DMS153 treated with DMSO at 0.1 percent for 48 hours (cell line): ENCODE data around the gene AJAP1.
A peak's percentile ranks its signal among the peaks of the same experiment; 100 is the strongest.
"Not testable (repeated sequence)": the region's sequence is repeated elsewhere in the genome, so short reads cannot be mapped to it uniquely, and the experiment has no call there.

ENCODE experiments used
- DNase-seq: peaks from one replicate; lab custom pipeline; 2025; ENCODE audit not compliant: unreplicated experiment; lab: John Stamatoyannopoulos, UW

AJAP1 gene

DNA sequence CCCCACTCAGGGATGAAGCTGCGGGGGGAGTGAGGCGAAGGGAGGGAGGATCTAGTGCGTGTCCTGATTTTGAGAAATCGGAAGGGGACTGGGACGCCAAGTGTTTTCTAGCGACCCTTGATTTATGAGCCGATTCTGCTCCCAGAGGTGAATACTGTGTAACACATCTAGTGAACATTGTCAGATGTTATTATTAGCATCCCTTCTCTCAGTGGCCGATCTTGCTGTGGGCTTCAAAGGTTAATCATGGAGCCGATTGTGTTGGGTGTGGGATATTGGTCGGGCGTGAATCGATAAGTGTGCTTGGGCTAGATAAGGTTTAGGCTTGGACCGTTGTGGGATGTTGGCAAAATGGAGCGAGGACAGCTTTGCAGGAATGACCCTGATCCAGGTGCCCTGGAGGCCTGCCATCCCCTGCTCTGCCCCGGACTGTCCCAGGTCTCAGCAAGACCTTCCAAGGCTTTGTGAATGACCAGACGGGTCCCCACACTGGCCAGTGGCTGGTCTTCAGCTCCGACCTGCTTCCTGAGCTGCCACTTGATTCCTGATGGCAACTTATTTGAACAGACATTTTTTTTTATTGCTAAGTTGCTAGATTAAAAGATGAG is 2.2 kb downstream of the AJAP1 start:
- DNase-seq: peak; percentile 50

DNA sequence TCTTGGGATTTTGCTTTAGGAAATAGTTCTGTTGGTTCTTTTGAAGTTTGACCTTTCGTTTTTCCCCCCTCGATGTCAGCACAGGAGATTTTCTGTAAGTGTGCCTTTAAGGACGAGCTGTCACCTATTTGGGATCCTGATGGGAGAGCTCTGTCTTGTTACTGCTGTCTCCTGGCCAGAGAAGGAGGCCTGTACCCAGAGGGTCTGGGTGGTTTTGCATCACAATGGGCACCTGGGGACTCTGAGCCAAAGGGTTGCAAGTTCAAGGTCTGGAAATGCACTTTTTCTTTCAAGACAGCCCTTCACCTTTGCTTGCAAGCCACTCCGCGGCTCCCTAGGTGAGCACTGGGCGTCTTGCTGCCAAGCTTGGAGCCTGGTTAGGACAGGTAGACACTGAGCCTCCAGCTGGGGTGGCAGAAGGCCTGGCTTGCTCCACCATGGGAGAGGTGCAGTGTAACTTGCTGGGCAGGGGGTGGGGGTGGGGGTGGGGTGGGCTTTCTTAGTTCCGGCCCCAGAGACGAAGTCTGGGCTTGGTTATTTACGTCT is 2.9 kb downstream of the AJAP1 start:
- no peak for DNase-seq

DNA sequence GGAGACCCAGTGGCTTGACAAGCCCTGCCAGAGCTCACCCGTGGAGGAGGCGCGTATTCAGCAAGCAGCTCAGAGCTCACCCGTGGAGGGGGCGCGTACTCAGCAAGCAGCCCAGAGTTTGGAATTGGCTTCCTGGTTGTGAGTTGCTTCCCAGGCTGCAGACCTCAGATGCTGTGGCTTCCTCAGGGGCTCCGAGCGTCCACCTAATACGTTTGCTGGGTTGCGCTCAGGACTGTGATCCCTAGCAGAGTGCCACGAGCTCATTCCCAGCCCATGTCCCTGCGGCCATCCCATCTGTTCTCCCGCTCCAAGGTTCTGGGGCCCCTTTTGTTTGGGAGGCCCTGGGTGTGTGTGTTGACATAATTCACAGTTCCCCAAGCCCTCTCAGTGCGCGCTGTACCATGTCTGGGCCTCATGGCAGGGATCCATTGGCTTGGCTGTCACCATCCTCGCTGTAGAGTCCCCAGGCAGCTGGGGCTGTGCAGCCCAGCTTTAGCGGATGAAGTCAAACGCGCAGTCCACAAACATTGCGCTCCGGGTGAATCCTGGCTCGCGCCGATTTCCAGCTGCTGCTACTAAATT is 3.6 kb downstream of the AJAP1 start:
- DNase-seq: no peak

DNA sequence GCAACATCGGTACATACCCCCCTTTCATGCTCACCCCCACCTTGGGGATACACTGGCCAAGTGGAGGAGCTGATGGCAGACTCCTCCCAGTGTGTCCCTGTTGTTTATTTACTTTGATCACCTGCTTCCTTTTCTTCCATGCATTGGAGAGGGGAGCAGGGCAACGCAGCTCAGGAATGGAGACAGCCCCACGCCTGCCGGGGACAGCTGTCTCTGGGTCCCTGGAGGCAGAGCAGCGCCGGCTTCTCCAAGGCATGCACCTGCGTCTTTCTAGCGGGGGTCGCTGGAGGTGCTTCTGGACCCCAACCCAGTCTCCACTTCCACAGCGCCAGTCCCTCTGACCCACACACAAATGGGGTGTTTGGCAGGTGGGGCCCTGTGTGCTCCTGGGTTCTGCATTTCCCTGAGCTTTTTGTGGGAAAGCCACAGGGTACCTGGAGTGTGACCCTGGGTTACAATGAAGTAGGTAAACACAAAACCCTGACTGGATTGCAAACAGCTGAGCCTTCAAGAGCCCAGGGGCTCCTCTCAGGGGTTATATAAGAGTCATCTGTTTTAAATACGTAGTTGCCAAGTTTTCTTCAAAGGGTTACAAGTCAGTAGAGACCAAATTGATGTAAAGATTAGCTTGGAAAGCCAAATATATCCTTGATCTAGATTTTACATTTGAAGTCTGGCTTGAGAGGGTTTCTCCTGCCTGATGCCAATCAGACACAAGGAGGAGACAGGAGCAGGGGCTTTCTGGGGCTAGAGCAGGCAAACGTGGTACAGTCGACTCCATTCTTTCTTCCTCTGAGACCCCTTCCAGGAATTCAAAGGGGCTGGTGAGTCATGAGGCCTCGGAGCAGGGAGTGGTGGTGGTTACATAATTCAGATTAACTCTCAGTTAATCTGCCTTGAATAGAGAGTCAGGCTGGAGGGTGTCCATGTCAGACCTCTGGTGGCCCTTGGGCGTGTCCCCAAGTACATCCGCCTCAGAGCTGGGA is 4.5 kb downstream of the AJAP1 start:
- DNase-seq: no peak

DNA sequence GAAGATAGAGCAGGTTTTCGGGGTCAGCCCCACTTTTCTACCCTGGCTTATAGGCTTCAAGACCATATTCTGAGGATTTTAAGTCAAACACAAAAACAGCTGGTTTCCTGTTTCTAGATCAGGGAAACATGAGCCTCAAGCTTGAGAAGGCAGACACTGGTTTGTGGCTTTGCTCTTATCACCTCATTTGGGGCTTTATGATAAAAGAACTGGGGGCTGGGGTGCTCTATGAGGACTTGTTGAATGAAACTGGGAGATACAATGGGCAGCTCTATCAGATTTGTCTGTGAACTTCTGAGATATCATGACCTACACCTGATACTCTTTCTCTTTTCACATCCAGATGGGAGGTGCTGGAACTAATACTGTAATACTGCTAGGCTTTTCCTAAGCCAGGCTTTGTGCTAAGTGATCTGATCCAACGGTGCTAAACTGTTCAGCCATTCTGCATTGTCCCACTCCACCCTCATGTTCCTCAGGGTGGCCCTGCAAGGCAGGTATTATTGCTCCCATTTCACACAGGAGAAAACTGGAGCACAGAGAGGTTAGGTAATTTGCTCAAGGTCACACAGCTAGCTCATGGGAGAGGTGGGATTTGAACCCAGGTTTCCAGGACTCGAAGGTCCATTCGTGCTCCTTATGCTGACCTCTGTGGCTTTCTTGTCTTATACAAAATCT is 6.6 kb downstream of the AJAP1 start:
- no peak for DNase-seq

DNA sequence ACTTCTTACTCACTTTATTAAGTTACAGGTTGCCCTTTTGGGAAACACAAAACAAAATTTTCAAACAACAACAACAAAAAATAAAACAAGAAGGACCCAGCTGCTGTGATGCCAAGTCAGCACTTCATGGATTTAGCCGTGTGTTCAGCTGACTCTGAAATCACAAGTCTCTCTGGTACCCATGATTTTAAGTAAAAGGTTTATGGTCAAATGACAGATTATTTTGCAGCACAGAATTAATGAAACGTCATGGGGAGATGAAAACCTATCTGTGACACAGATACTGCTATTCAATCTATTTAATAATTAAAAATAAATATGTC is 7.1 kb downstream of the AJAP1 start:
- DNase-seq: no peak

DNA sequence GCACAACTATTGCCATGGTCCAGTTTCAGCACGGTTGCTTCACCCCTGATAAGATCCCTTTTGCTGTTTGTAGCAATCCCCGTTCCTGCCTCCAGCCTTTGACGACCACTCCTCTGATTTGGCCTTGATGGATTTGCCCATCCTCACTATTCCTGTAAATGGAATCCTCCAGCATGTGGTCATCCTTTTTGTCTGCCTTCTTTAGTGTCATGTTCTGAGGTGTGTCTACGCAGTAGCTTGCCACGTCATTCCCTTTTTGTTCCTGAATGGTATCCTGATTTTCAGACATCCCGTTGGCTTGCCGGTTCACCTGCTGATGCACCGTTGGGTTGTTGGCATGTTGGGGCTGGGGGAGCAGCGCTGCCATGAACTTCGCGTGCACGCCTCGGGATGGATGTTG is 7.8 kb downstream of the AJAP1 start:
- DNase-seq: no peak

DNA sequence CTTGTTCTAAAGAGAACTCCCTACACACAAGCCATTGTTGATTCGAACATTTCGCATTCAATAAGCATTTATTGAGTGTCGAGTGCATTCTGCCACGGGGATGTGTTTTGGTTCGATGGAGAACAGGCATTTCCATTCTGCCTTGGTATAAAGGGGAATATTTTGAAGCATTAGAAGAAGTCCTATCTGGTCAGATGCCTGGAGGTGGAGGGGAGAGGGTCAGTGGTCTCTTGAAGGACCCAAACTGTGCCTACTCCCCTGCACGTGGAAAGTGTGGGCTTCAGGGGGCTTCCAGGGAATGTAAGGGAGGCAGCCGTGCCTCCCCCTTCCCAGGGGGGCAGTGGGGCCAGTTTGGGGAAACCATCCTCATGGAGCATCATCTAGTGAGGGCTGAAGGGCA is 8.3 kb downstream of the AJAP1 start:
- no peak for DNase-seq

DNA sequence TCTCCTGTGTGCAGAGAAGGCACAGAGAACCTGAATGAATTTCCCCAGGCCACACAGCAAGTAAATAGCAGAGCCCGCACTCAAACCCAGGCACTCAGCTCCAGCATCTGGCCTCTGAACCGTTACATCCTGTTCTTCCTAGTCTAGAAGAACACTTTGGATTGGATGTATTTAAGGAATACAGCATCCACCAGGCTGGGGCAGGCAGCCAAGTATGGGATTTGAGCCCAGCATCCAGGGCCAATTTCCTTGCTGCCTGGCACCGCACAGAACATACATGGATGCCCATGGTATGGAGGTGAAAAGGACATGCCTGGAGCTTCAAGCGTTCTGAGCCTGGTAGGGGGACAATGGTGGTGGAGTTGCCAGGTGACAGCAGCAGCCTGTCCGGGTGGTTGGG is 9.7 kb downstream of the AJAP1 start:
- DNase-seq: no peak

DNA sequence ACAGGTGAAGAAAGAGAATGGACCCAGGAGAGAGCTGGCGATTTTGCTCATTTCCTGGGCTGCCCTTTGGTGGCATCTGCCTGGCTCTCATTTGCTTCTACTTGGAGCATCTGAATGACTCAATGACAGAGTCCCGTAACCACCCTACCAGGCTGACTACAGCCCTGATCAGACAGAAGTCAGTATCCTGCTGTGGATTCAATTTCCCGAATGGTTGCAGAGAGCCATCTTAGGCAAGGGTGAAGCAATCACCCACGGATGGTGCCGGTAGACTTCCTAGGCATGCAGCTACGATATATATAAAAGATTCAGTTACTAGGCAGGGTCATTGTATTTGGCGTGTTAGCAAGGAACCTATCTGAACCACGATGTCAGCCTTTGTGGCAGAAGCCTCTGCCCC is 10.2 kb downstream of the AJAP1 start:
- no peak for DNase-seq

DNA sequence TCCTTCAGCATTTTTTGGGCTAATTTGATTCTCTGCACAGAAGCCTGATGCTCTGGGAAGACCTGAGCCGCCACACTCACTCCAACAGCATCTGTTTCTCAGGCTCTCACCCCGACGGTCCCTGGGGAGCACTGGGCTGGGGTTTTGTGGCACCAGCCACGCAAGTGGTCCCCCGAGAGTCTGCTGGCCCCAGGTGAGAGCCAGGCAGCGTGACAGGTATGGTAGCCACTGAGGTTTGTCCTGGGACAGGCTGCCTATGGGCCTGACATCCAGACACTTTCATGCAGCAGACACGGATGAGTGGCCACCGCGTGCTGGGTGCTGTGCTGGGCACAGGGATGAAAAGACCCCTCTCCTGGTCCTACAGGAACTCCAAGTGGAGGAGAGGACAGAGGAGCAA is 11.0 kb downstream of the AJAP1 start:
- no peak for DNase-seq

DNA sequence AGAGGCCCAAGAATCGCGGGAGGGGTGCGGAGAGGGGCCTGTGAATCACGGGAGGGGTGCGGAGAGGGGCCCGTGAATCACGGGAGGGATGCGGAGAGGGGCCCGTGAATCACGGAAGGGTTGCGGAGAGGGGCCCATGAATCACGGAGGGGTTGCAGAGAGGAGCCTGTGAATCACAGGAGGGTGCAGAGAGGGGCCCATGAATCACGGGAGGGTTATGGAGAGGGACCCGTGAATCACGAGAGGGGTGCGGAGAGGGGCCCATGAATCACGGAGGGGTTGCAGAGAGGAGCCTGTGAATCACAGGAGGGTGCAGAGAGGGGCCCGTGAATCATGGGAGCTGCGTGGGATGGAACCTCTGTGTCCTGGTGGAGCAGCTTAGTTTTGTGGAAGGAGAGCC is 12.3 kb downstream of the AJAP1 start:
- not testable (repeated sequence) for DNase-seq

DNA sequence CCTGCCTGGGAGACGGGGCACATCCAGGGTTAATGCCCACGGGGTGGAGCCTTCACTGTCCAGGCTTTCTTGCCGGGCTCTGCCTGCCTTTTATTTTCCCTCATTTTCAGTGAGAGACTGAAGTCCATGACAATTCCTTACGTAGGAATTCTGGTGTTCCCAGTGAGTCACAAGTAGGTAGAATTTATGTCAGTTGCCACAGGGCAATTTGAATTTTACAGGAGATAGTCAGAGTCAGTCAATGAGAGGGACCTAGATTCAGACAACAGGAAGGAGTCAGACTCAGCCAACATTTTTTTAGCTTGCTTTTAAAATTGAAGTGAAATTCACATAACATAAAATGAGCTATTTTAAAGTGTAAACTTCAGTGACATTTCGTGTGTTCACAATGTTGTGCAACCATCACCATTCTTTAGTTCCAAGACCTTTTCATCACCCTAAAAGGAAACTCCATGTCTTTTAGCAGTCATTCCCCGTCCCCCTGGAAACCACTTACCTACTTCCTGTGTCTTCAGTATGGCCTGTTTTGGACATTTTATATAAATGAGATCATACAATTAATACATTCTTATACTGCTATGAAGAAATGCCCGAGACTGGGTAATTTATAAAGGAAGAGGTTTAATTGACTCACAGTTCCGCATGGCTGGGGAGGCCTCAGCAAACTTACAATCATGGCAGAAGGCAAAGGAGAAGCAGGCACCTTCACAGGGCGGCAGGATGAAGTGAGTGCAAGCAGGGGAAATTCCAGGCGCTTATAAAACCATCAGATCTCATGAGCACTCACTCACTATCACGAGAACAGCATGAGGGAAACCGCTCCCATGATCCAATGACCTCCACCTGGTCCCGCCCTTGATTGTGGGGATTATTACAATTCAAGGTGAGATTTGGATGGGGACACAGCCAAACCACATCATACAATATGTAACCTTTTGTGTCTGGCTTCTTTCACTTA is 14.6 kb downstream of the AJAP1 start:
- no peak for DNase-seq

DNA sequence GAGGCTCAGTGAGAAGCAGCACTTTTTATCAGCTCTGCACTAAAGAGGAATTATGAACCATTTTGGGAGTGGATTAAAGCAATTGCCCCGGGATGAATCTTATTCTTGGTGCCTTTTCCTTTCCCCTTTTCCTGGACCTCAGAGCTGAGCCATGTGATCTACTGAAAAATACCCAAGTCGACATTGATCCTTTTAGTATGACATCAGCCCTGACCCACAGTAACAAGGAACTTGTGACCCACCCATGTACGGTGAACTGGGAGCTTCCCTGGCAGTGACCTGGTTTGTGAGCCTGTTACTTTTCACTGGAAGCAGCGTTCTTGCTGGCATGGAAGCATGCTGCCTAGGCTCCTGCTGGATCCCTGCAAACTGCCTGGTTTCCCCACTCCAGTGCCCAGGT is 15.9 kb downstream of the AJAP1 start:
- DNase-seq: no peak

DNA sequence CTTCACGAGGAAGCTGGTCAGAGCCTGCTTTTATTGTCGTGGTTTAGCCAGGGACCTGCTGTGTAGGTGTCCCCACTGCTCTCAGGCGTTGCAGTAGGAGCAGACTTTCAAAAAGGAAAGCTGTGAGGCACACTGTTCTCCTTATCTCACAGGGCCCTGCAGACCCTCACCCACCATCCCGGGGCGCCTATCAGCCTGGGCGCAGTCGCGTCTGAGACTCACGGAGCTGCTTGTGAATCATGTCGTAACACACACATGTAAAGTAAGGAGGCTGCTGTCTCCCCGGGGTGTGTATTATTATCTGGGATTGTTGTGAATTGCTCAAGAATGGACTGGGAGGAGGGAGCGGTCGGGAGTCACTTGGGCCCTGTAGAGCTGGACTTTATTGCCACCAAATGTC is 17.4 kb downstream of the AJAP1 start:
- DNase-seq: no peak

DNA sequence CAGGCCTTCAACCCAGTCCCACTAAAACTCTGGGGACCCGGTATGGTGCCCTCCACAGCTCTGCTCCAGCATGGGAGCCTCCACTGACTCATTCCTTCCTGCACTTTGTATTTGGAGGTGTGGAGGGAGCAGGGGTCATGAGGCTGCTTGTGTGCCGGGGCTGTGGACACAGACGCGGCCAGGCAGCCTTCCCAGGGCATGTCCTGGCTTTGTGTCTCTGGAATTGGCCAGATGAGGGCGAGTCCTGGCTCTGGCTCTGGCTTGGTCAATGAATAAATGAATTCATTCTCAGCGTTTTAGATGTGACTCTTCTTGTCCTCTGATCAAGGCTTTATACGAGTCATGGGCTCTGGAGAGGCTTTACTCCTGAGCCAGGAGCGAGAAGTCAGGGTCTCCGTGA is 19.1 kb downstream of the AJAP1 start:
- DNase-seq: no peak

DNA sequence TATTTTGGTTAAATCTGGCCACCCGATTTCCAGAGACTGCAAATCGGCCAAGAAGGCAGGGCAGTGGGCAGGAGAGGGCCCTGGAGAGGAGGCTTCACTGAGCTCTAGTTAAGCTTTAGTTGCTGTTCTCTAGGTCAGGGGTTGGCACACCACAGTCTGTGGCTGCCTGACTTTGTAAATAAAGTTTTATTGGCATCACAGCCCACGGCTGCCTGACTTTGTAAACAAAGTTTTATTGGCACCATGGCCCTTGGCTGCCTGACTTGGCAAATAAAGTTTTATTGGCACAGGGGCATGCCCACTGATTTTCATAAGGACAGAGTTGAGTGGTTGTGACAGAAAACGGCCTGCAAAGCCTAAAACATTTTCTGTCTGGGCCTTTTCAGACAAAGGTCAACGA is 19.7 kb downstream of the AJAP1 start:
- DNase-seq: no peak

DNA sequence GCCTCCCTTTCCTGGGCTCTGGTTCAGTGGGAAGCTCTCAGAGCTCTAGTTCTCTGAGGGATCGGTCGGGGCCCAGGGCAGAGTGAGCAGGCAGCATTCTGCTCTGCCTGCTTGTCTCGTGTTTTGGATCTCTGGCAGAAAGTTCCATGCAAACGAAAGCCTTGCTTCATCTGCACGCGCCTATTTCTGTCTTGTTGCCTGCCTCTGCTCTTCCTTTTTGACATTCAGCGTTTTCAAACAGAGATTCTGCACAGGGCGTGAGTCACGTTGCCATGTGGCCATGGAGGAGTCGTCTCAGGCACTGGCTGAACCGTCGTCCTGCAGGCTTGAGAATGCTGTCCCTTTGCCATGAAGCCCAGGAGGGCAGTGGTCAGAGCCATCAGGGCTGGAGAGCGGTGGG is 20.3 kb downstream of the AJAP1 start:
- no peak for DNase-seq

DNA sequence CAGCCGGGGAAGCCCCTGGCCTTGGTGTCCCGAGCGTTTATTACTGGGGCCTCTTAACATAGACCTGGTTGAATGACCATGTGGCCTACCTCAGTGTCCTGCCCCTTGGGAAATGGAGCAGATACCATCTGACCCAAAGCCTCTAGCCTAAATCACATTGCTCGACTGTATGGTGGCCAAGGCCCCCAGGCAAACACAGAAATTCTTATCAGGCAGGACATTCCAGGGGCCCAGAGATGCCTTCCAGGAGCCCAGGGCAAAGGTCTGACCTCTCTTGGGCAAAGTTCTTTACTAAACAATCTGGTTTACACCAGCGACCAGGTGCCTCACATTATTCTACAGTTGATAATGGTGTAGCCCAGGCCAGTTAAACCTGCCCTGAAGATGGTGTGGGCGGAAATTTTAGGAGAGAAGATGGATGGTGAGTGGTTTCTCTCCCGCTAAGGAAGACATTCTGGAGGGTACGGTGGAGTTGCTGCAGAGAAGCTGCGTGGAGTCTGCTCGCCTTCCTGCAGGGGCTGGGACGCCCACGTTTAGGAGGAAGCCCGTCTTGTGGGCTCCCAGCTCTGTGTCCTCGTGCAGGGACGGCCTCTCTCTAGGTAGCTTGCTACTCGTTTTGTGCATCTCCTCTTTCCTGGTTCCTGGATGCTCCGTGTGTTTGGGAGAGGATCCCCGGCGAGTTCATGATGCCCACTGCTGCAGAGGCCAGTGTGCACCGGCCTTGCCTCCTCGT is 21.2 kb downstream of the AJAP1 start:
- no peak for DNase-seq

DNA sequence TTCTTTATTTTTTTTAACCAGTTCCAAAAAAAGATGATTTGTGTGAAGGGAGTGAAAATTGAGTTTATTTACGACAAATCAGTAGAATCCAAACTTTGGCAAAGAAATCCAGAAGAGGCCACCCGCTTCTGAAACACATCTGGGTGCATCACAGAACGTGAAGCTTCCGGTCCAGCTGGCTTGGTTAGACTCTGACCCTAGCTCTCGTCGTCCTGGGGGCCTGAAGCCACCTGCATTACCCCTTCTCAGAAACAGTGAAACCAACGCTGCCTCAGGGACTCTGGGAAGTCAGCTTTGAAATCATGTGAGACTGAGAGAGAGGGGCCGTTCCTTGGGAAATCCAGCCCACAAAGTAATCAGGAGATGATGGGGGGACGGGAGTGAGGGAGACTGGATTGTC is 21.8 kb downstream of the AJAP1 start:
- no peak for DNase-seq
